Right kidney (tissue), 9 donors: ENCODE measurements around the gene FOXL2NB.
A peak's percentile ranks its signal among the peaks of the same experiment; 100 is the strongest.
"Not testable (repeated sequence)": the region's sequence is repeated elsewhere in the genome, so short reads cannot be mapped to it uniquely, and the experiment has no call there.

Source experiments
- DNase-seq: peaks from one replicate; pipeline ENCODE4 v3.0.0-alpha.2; 2016
- long read RNA-seq, 8 donors: transcript quantifications; one replicate each; lab custom pipeline, GENCODE V29; 2026

The FOXL2NB gene
- long read RNA-seq, donor 1, result 0 reads
- long read RNA-seq, donor 2, result 0 reads
- long read RNA-seq, donor 3, result 0 reads
- long read RNA-seq, donor 4, result 0 reads
- long read RNA-seq, donor 5, result 0 reads
- long read RNA-seq, donor 6, result 0 reads
- long read RNA-seq, donor 7, result 0 reads
- long read RNA-seq, donor 8, result 0 reads

GRCh38 chr3:138946663-138947494 lies at the start of gene FOXL2NB, which contains the start of gene FOXL2:
Gene FOXL2NB (plus strand): TSS chr3:138947217. CDS start chr3:138947365, 148 bp downstream.
Gene FOXL2 (minus strand): TSS chr3:138947137. CDS start chr3:138946722, 415 bp downstream.
- DNase-seq, result peak; percentile 76

DNA sequence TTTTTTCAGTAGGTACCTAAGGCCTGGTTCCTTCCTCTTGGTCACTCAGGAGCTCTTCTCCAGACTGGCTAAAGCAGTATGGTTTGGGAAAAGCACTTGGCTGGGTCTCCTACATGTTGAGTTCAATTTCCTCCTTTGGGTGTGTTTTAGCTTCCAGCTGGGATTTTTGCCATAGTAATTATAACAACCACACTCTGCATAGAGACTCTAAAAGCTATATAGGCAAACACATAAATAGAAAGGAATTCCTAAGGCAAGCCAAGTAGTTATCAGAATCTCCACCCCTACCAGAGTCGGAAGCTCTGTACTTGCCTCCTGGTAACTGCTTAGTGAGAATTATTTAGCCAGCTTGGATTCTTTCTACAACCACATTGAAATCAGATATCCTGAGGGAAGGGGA lies 48.7 kb upstream of the FOXL2NB start:
- DNase-seq, result no peak

GRCh38 chr3:138898708-138899107 lies 48.3 kb upstream of the FOXL2NB start:
- DNase-seq, result no peak

DNA sequence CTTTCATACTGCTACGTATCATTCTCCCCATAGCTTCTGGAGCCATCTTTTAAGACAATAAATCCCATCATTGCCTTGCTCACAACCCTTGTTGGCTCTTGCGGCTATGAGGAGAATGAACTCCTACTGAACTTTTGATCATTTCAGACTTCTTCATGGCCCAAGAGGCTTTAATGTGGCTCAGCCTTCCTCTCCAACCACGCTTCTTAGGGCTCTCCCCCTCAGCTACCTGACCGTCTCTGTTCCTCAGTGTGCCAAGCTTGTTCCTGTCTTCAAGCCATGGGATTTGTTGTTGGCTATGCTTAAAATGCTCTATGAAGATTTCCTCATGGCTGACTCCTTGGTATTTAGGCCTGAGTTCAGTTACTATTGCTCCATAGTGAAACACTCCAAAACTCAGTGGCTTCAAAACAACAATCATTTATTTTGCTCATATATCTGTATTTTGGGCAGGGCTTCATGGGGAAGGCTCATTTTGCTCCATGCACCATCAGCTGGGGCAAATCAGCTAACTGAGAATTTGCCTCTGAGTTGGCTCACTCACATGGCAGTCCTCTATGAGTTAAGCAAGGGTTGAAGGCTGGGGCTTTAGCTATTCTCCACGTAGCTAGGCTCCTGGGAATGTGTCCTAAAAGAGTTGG lies 47.5 kb upstream of the FOXL2NB start:
- no peak for DNase-seq

DNA sequence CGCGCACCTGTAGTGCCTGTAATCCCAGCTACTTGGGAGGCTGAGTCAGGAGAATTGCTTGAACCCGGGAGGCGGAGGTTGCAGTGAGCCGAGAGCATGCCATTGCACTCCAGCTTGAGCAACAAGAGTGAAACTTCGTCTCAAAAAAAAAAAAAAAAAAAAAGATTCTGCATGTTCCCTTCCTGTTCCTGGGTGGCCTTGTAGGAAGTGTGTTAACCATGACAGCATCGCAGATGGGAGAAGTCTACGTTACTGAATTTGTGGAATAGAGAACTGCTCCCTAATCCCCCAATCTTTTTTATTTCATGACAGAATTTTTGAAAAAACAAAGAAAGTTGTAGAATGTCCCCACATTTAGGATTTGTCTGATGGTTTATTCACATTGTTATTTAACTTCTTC lies 45.5 kb upstream of the FOXL2NB start:
- no peak for DNase-seq

DNA sequence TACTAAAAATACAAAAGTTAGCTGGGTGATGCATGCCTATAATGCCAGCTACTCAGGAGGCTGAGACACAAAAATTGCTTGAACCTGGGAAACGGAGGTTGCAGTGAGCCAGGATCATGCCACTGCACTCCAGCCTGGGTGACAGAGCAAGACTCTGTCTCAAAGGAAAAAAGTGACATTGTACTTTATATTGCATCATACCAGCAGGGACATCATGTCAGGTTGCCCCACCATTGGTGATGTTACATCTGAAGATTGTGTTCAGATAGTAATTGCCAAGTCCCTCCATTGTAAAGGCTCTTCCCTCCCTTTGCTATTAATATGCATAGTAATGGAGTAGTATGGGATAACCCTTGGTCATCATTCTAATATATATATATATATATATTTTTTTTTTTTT lies 44.8 kb upstream of the FOXL2NB start:
- DNase-seq, result no peak

DNA sequence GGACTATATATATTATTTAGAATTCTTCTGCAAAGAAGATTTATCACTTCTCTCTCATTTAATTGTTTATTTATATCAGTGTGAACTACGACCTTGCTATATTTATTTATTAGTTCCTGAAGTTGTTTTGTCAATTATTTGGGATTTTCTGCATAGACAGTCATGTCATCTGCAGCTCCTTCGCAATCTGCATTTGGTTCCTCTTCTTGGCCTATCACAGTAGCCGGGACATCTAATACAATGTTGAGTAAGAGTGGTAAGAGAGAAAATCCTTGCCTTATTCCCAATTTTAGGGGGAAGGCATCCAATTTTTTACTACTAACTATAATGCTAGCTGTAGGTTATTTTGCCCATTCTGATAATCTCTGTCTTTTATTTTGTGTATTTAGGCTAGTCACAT lies 39.5 kb upstream of the FOXL2NB start:
- DNase-seq, result no peak

GRCh38 chr3:138908846-138909245 lies 38.2 kb upstream of the FOXL2NB start:
- no peak for DNase-seq

- DNase-seq, result no peak
Observed at GRCh38 chr3:138909904-138910303, 37.1 kb upstream of the FOXL2NB start.

DNA sequence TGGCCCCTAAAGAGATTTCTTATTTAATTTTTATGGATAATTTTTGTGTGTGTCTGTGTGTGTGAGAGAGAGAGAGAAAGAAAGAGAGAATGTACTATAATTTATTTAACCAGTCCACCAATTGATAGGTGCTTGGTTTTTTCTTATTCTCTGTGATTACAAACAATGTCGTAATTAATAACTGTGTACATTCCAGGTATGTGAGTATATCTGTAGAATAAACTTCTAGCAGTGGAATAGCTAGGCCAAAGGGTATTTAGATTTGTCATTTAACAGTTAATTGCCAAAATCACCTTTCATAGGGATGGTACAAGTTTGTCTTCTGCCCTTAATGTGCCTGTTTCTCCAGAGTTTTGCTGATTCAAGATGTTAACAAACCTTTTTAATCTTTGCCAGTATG lies 35.4 kb upstream of the FOXL2NB start:
- DNase-seq, result no peak

- DNase-seq, result no peak
Observed at GRCh38 chr3:138912237-138912636, 34.8 kb upstream of the FOXL2NB start.

- DNase-seq, result no peak
Observed at GRCh38 chr3:138913766-138914165, 33.3 kb upstream of the FOXL2NB start.

DNA sequence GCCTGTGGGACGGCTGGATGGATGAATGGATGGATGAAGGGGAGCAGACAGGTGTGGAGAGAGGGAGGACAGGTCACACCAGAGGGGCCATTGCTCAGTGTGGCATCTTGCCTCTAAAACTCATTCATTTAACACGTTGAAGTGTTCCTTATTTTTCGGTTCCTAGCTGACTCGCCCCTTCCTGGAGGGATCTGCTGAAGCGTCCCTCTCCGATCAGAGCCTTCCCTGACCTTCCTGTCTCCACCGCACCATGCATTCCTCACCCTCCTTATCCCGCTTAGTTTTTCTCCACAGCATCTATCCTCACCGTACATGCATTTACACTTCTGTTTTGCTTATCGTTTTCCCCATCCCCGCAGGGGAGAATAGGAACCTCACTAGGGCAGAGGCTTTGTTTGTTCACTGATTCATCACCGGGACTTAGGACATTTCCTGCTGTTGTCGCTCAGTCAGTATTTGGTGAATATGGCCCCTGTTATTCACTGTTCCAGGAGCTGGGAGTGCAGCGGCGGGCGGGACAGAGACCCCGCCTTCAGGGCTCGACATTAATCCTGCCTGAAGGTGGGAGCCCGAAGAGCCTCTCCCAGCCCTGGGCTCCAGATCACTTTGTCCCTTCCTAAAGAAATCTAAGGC lies 32.0 kb upstream of the FOXL2NB start:
- DNase-seq, result peak; percentile 79

DNA sequence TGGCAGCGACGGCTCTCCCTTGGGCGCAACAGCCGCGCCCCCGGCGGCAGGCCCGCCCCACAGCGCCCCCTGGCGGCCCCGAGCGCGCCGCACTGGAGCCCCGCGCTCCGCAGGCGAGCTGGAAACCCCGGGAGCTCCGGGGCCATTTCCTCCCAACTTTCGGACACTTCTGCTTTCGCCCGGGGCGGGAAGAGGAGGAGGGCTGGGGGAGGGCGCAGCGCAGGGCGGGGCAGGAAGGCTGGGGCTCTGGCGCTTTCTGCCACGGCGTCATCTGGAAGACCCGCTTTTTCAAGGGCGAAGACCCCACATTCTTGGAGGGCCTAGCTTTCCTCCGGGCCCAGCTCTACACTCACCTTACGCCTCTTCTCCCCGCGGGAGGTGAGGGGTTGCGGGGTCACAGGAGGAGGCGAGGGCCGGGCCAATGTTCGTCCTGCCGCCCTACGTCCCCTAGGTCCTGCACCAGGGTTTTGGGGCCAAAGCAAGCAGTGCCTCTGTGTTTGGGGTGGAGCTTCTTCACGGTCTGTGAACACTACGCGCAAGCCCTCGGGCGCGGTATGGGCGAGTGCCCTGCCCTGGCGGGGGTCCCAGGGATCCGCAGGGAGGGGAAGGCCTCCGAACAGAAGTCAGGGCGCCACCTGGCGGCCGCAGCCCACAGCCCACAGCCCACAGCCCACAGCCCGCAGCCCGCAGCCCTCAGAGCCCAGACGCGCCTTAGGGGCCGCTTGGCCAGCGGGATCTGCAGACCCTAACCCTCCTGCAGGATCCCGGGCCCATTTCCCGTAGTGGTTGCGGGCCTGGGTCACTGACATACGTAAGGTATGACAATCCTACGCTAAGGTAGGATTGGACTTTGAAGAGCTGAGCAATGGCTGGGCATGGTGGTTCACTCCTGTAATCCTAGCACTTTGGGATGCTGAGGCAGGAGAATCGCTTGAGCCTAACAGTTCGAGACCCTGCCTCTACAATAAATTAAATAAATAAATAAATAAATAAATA lies 31.2 kb upstream of the FOXL2NB start:
- peak; percentile 91 for DNase-seq

- no peak for DNase-seq
Observed at GRCh38 chr3:138916824-138917223, 30.2 kb upstream of the FOXL2NB start.

DNA sequence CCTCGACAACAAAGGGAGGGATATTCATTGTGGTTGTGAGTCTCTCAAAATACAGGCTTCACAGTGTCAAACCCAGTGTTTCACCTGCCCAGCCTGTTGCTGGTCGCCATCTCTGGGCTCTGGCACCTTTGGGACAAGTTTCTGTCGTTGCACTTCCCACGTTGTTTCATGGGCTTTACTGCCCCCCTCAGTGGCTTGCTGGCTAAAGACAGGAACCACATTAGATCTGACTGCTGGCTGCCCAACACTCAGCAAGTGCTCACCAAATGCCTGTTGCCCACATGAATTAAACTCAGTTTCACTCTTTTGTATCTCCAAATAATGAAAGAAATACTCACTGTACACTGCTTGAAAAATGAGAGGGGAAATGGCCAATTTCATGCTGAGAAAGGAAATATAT lies 27.7 kb upstream of the FOXL2NB start:
- no peak for DNase-seq

- DNase-seq, result no peak
Observed at GRCh38 chr3:138921316-138922292, 25.4 kb upstream of the FOXL2NB start.

GRCh38 chr3:138922400-138922799 lies 24.6 kb upstream of the FOXL2NB start:
- DNase-seq, result not testable (repeated sequence)

DNA sequence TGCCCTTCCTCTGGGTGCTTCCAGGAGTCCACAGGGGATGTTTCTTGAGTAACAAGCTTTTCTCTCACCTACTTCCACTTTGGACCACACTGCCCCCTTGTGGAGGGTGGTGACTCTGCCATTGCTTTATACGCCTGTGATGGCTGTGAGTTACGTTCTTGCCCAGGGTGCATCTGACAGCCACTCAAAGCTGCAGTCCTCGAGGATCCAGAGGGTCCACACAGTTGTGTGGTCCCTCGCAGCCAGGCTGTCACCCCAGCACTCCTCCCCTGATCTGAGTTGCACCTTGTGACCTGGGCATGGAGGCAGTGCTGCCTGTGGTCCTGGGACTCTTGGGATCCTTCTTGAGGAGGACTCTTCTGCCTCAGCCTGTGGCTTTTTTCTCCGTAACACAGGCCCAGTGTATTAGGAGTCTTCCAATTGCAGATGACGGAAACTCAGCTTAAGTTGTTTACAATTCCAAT lies 23.5 kb upstream of the FOXL2NB start:
- peak; percentile 38 for DNase-seq

DNA sequence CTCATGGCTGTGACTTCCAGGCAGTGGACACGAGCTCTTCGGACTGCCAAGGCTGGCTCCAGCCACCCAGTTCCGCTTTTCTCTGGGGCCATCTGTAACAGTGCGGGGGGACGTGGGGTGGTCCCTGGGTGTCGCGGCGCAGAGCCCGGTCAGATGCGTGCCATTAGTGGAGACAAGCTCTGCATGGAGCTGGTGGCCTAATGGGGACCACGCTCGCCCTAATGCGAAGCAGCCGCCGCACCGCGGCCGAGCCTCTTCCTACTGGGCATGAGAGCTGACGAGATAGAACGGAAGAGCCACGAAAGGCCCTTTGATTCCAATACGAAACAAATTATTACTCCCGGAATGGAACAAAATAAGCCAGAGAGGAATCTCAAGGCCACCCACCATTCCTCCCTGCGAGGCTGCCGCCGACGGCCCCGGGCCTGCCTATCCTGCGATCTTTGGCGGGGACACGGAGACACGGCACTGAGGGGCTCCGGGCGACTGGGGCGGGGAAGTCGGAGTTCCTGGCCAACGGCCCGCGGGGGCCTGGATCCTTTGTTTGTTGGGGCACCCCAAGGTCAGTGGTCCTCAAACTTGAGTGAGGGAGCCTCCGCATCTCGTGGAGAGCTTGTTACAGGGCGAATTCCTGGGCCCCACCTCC lies 18.2 kb upstream of the FOXL2NB start:
- no peak for DNase-seq
